ENCODE measurements around the gene SCLT1. TPM values are rescaled to one million over a fixed set of nuclear protein-coding genes. Genes with fewer than 3 reads are reported as not detected.

Gene SCLT1
- total RNA-seq, 1 experiment from 2014 or later: 15.2 TPM

DNA sequence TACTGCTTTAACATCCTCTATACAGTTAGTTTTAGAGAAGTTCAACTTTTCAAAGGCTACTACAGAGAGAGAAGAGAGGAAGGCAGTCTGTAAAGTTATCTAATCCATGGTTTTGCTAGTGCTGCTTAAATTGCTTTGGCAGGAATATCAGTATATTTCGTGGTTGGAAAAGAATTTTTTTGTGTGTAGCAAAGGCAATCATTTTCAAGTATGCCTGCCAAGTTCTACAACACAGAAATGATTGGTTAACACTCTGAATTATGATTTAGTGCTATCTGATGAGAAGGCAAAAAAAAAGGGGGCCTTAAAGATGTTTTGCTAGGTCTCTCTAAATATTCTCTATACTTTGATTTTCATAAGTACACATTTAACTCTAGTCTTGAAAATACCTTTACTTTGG is 150.7 kb downstream of the SCLT1 start:
- no peak for ATAC-seq
- Histone ChIP-seq H3K27me3 (ENCODE audit: low read length) (no peaks in the 10 kb centered on the region), H3K9me3 (ENCODE audit: low read length) (no peaks in the 10 kb centered on the region), H3K4me3 (ENCODE audit: low read length) (no peak overlapping the region), H2AFZ (ENCODE audit: low read length) (no peak overlapping the region), H3K27ac (ENCODE audit: low read length) (no peak overlapping the region), H3K79me2 (ENCODE audit: low read length) (no peaks in the 10 kb centered on the region), H3K4me1 (ENCODE audit: insufficient read depth, low read length) (no peaks in the 10 kb centered on the region), H4K20me1 (ENCODE audit: low read length) (no peaks in the 10 kb centered on the region), H3K36me3 (ENCODE audit: low read depth, low read length) (no peaks in the 10 kb centered on the region), H3F3A (ENCODE audit: low read length, unreplicated experiment) (no peaks in the 10 kb centered on the region), H3K4me2 (ENCODE audit: low read length) (no peak overlapping the region), H3K9ac (ENCODE audit: low read length) (no peak overlapping the region), H3K9me2 (replicated peaks; ENCODE audit: low read length) (no peaks in the 10 kb centered on the region)
- CTCF ChIA-PET: no interaction called here
- intact Hi-C loops (cut with micrococcal nuclease): no loop called here
- POLR2A ChIA-PET (ENCODE audit: unreplicated experiment): no interaction called here
- TF ChIP-seq EZH2phosphoT487 (IDR thresholded peaks at IDR 0.05; ENCODE audit: borderline replicate concordance, low read length) (no peak), EZH2 (IDR thresholded peaks at IDR 0.05; ENCODE audit: low read length, unreplicated experiment) (no peak), CTCF (conservative IDR thresholded peaks at IDR 0.05; ENCODE audit: low read depth, low read length) (no peak)
- BruUV-seq (replicated peaks): no TSS peak
- no peak for DNase-seq

DNA sequence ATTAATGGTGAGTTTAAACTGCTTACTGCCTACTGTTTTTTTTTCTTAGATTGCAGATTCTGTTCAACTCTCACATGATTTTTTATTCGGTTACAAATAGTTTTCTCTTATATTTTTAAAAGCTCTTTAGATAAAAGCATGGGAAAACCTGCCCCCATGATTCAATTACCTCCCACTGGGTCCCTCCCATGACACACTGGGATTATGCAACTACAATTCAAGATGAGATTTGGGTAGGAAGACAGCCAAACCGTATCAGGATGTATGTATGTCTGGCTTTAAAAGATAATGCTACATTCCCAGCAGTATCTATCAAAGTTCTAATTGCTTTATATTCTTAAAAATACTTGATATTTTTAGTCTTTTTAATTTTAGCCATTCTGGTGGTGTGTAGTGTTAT is 152.4 kb downstream of the SCLT1 start:
- Histone ChIP-seq H3K9ac (ENCODE audit: low read length) (no peak overlapping the region), H3K27me3 (ENCODE audit: low read length) (no peaks in the 10 kb centered on the region), H3K4me1 (ENCODE audit: insufficient read depth, low read length) (no peaks in the 10 kb centered on the region), H3K4me2 (ENCODE audit: low read length) (no peak overlapping the region), H3K36me3 (ENCODE audit: low read depth, low read length) (no peaks in the 10 kb centered on the region), H3K27ac (ENCODE audit: low read length) (no peak overlapping the region), H2AFZ (ENCODE audit: low read length) (no peak overlapping the region), H3K79me2 (ENCODE audit: low read length) (no peaks in the 10 kb centered on the region), H3K4me3 (ENCODE audit: low read length) (no peak overlapping the region), H3K9me2 (replicated peaks; ENCODE audit: low read length) (no peaks in the 10 kb centered on the region), H4K20me1 (ENCODE audit: low read length) (no peaks in the 10 kb centered on the region), H3K9me3 (ENCODE audit: low read length) (no peaks in the 10 kb centered on the region), H3F3A (ENCODE audit: low read length, unreplicated experiment) (no peaks in the 10 kb centered on the region)
- BruUV-seq (replicated peaks): no TSS peak
- POLR2A ChIA-PET (ENCODE audit: unreplicated experiment): no interaction called here
- no peak for TF ChIP-seq CTCF (conservative IDR thresholded peaks at IDR 0.05; ENCODE audit: low read depth, low read length)
- no peak for TF ChIP-seq EZH2 (IDR thresholded peaks at IDR 0.05; ENCODE audit: low read length, unreplicated experiment)
- TF ChIP-seq EZH2phosphoT487 (IDR thresholded peaks at IDR 0.05; ENCODE audit: borderline replicate concordance, low read length): no peak
- CTCF ChIA-PET: no interaction called here
- no peak for DNase-seq
- intact Hi-C loops (cut with micrococcal nuclease): no loop called here
- ATAC-seq: no peak

DNA sequence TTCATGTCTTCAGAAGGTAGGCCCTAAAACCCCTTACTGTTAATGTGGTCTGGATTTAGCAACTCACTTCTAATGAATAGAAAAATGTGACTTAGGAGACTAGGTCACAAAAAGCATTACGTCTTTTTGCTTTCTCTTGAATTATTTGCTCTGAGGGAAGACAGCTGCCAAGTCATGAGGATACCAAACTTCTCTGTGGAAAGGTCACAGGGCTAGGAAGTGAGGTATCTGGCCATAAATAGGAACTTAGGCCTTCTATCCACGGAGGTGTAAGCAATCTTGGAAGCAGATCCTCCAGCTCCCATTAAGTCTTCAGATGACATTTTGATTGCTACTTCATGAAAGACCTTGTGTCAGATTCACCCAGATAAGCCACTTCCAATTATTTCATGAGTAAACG is 163.3 kb downstream of the SCLT1 start:
- CTCF ChIA-PET: no interaction called here
- intact Hi-C loops (cut with micrococcal nuclease): no loop called here
- H3K9me2 ChIP-seq (replicated peaks; ENCODE audit: low read length): no peaks in the 10 kb centered on the region
- ATAC-seq: no peak
- H3K4me2 ChIP-seq (ENCODE audit: low read length): no peak overlapping the region
- H3K9ac ChIP-seq (ENCODE audit: low read length): no peak overlapping the region
- H3F3A ChIP-seq (ENCODE audit: low read length, unreplicated experiment): no peaks in the 10 kb centered on the region
- H3K4me1 ChIP-seq (ENCODE audit: insufficient read depth, low read length): no peaks in the 10 kb centered on the region
- TF ChIP-seq CTCF (conservative IDR thresholded peaks at IDR 0.05; ENCODE audit: low read depth, low read length) (no peak), EZH2 (IDR thresholded peaks at IDR 0.05; ENCODE audit: low read length, unreplicated experiment) (no peak), EZH2phosphoT487 (IDR thresholded peaks at IDR 0.05; ENCODE audit: borderline replicate concordance, low read length) (no peak)
- H3K9me3 ChIP-seq (ENCODE audit: low read length): no peaks in the 10 kb centered on the region
- no peak overlapping the region for H3K4me3 ChIP-seq (ENCODE audit: low read length)
- H3K79me2 ChIP-seq (ENCODE audit: low read length): no peaks in the 10 kb centered on the region
- POLR2A ChIA-PET (ENCODE audit: unreplicated experiment): no interaction called here
- no peaks in the 10 kb centered on the region for H3K27me3 ChIP-seq (ENCODE audit: low read length)
- no TSS peak for BruUV-seq (replicated peaks)
- no peak overlapping the region for H2AFZ ChIP-seq (ENCODE audit: low read length)
- no peak overlapping the region for H3K27ac ChIP-seq (ENCODE audit: low read length)
- no peaks in the 10 kb centered on the region for H4K20me1 ChIP-seq (ENCODE audit: low read length)
- no peak for DNase-seq
- H3K36me3 ChIP-seq (ENCODE audit: low read depth, low read length): no peaks in the 10 kb centered on the region

All from PC-3 (cell line).